ENCODE results near the gene HPGDS.

DNA sequence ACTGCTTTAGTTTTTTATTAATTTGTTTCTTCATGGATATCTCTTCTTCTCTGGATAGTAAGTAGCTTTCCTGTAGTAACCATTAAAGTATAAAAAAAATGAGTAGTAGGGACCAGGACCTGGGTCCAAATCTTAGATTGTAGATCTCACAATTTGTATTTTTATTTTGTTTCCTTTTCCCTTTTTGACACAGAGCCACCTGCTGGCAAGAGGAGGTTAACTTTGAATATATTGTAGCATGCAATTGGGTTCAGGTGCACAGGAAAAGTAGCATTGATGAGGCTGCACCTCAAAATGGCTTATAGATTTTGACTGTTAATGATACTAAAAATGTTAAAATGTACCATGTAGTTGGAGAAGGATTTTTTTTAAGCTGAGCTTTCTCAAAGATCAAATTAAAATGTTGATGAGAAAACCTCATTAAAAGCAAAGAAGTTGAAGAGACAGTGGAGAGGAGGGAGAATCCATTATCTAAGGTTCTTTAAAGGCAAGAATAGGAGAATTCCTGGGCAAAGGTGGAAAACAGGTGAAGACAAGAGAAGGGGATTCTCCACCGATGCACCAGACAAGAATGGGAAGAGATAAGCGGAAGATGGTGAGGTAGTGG is 48.3 kb upstream of the HPGDS start:
- TF ChIP-seq, protein P1, sequence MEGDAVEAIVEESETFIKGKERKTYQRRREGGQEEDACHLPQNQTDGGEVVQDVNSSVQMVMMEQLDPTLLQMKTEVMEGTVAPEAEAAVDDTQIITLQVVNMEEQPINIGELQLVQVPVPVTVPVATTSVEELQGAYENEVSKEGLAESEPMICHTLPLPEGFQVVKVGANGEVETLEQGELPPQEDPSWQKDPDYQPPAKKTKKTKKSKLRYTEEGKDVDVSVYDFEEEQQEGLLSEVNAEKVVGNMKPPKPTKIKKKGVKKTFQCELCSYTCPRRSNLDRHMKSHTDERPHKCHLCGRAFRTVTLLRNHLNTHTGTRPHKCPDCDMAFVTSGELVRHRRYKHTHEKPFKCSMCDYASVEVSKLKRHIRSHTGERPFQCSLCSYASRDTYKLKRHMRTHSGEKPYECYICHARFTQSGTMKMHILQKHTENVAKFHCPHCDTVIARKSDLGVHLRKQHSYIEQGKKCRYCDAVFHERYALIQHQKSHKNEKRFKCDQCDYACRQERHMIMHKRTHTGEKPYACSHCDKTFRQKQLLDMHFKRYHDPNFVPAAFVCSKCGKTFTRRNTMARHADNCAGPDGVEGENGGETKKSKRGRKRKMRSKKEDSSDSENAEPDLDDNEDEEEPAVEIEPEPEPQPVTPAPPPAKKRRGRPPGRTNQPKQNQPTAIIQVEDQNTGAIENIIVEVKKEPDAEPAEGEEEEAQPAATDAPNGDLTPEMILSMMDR (IDR thresholded peaks at IDR 0.05) = peak; percentile 48
- no peak for TF ChIP-seq EZH2 (IDR thresholded peaks at IDR 0.05; ENCODE audit: borderline replicate concordance, insufficient read depth, low read depth, low read length, poor library complexity, severe bottlenecking)

Data from B cell (primary cell).